ENCODE results near the gene KIF13A. TPM values are rescaled to one million over a fixed set of nuclear protein-coding genes. Genes with fewer than 3 reads are reported as not detected.
"Not testable (repeated sequence)": the region's sequence is repeated elsewhere in the genome, so short reads cannot be mapped to it uniquely, and the experiment has no call there.

The KIF13A gene
- total and polyA plus RNA-seq, 10 of the 15 experiments (the other 5 are each of a cell fraction or from before 2014, with no cell fraction given), result 0.02 to 0.26 (median 0.13) TPM; not detected in 2

- H3K27me3 ChIP-seq (replicated peaks in 1 of 2; ENCODE audit: control insufficient read depth in 2 of 2, insufficient read depth in 2 of 2, low read length in 1 of 2); RAD21 ChIA-PET (ENCODE audit: unreplicated experiment); CTCF ChIA-PET; SMC1A ChIA-PET (ENCODE audit: uncharacterized antibody, unreplicated experiment); intact Hi-C loops (cut with micrococcal nuclease; ENCODE audit: unreplicated experiment); DNase-seq (ENCODE audit: low read depth, low spot score); BruUV-seq (replicated peaks); H2AFZ ChIP-seq (ENCODE audit: control insufficient read depth, low read depth, low read length); H3K4me3 ChIP-seq; H3K4me1 ChIP-seq (ENCODE audit: control insufficient read depth, insufficient read depth, low read length); POLR2A ChIA-PET; ATAC-seq; FAIRE-seq; H3K36me3 ChIP-seq (ENCODE audit: control insufficient read depth in 2 of 2, insufficient read depth in 2 of 2, low read length in 1 of 2); H3K9ac ChIP-seq (ENCODE audit: control insufficient read depth, insufficient read depth, low read length); H3K79me2 ChIP-seq (ENCODE audit: control insufficient read depth, insufficient read depth, low read length); H4K20me1 ChIP-seq (ENCODE audit: control insufficient read depth, insufficient read depth); H3K4me2 ChIP-seq (ENCODE audit: control insufficient read depth, insufficient read depth); in situ Hi-C loops (cut with MboI); H3K9me3 ChIP-seq (replicated peaks; ENCODE audit: control insufficient read depth, insufficient read depth, low read length); H3K27ac ChIP-seq (ENCODE audit: control insufficient read depth, insufficient read depth): not testable (repeated sequence)
- 94% methylated on average over 33 of the region's 36 CpGs for WGBS (ENCODE audit: insufficient coverage, insufficient replicate concordance, low lambda C conversion rate, missing lambda C conversion rate)
Measured at GRCh38 chr6:17976258-17976657, 11.2 kb downstream of the KIF13A start.

- ATAC-seq (no peak), DNase-seq (ENCODE audit: low read depth, low spot score) (no peak), FAIRE-seq (no peak)
- RAD21 ChIA-PET (ENCODE audit: unreplicated experiment), result no interaction called here
- Histone ChIP-seq H3K4me2 (ENCODE audit: control insufficient read depth, insufficient read depth) (no peak overlapping the region), H3K4me1 (ENCODE audit: control insufficient read depth, insufficient read depth, low read length) (no peaks in the 10 kb centered on the region), H3K27me3 (replicated peaks in 1 of 2; ENCODE audit: control insufficient read depth in 2 of 2, insufficient read depth in 2 of 2, low read length in 1 of 2) (no peaks in the 10 kb centered on the region), H3K27ac (ENCODE audit: control insufficient read depth, insufficient read depth) (no peak overlapping the region), H3K36me3 (ENCODE audit: control insufficient read depth in 2 of 2, insufficient read depth in 2 of 2, low read length in 1 of 2) (no peaks in the 10 kb centered on the region), H3K4me3 (no peak overlapping the region), H3K9ac (ENCODE audit: control insufficient read depth, insufficient read depth, low read length) (no peak overlapping the region), H3K79me2 (ENCODE audit: control insufficient read depth, insufficient read depth, low read length) (no peaks in the 10 kb centered on the region), H4K20me1 (ENCODE audit: control insufficient read depth, insufficient read depth) (no peaks in the 10 kb centered on the region), H2AFZ (ENCODE audit: control insufficient read depth, low read depth, low read length) (no peak overlapping the region), H3K9me3 (replicated peaks; ENCODE audit: control insufficient read depth, insufficient read depth, low read length) (no peaks in the 10 kb centered on the region)
- SMC1A ChIA-PET (ENCODE audit: uncharacterized antibody, unreplicated experiment), result no interaction called here
- intact Hi-C loops (cut with micrococcal nuclease; ENCODE audit: unreplicated experiment), result no loop called here
- 59% methylated on average over 5 of the region's 5 CpGs for WGBS (ENCODE audit: insufficient coverage, insufficient replicate concordance, low lambda C conversion rate, missing lambda C conversion rate)
- in situ Hi-C loops (cut with MboI), result no loop called here
- CTCF ChIA-PET, result interaction anchor here (0.6 kb wide), 1 partner anchor 20 kb away, joined by 3 read pairs; no protein-coding TSS in a partner anchor
- POLR2A ChIA-PET, result no interaction called here
- no TSS peak for BruUV-seq (replicated peaks)
- no peak for TF ChIP-seq MXI1 (IDR thresholded peaks at IDR 0.05; ENCODE audit: low read depth, low read length)
- TF ChIP-seq FOXK2 (IDR thresholded peaks at IDR 0.05), result no peak
- TF ChIP-seq ETV6 (conservative IDR thresholded peaks at IDR 0.05 in 1 of 2, IDR thresholded peaks at IDR 0.05 in 1 of 2; ENCODE audit: borderline replicate concordance in 1 of 2, low read depth in 1 of 2), result no peak
- no peak for TF ChIP-seq IRF4 (IDR thresholded peaks at IDR 0.05; ENCODE audit: low read depth, low read length)
- TF ChIP-seq RELA (IDR thresholded peaks at IDR 0.05; ENCODE audit: borderline replicate concordance, partially characterized antibody), result no peak
- TF ChIP-seq BACH1 (IDR thresholded peaks at IDR 0.05; ENCODE audit: borderline replicate concordance), result no peak
- TF ChIP-seq SP1 (IDR thresholded peaks at IDR 0.05; ENCODE audit: low read depth, low read length), result no peak
- TF ChIP-seq SIN3A (IDR thresholded peaks at IDR 0.05; ENCODE audit: low read depth, low read length), result no peak
- no peak for TF ChIP-seq BCL11A (IDR thresholded peaks at IDR 0.05; ENCODE audit: low read depth, low read length)
- no peak for TF ChIP-seq RAD21 (IDR thresholded peaks at IDR 0.05; ENCODE audit: insufficient read depth, low read depth, low read length)
Measured at GRCh38 chr6:17974570-17975368, 12.7 kb downstream of the KIF13A start.

Data from GM12878 (cell line).